HEK293 (cell line): ENCODE data around the gene TWF2.
A peak's percentile ranks its signal among the peaks of the same experiment; 100 is the strongest.

Experiments used
- CTCF ChIA-PET: fragments of 350-600 bp; formaldehyde crosslinking; extraction: SDS; loops from one replicate; lab custom pipeline; 2021; ENCODE audit warnings: antibody characterized with exemption; lab: Yijun Ruan, JAX
- POLR2A ChIA-PET: fragments of 300-600 bp; formaldehyde crosslinking; extraction: SDS; loops from one replicate; lab custom pipeline; 2020; ENCODE audit warnings: antibody characterized with exemption, inconsistent platforms; lab: Yijun Ruan, JAX
- H3K27ac ChIP-seq: fragments of 200-500 bp; sonication (Bioruptor generic); 2 replicates; pipeline ENCODE4 v1.5.1; 2014; ENCODE audit warnings: low read depth, low read length, control low read depth, inconsistent platforms; ENCODE audit errors: extremely low read depth
- H3K36me3 ChIP-seq, 2 experiments: fragments of 200-500 bp in 1 of 2; sonication (Bioruptor generic) in 1 of 2; 1 replicate in 1 of 2; 2 replicates in 1 of 2; pipeline ENCODE4 v1.5.1; 2014 to 2017; ENCODE audit warnings: inconsistent platforms in 2 of 2, low read length in 2 of 2; ENCODE audit not compliant: control insufficient read depth in 2 of 2, insufficient read depth in 1 of 2
- H3K4me1 ChIP-seq: fragments of 200-500 bp; sonication (Bioruptor generic); 2 replicates; pipeline ENCODE4 v1.5.1; 2014; ENCODE audit warnings: mild to moderate bottlenecking, low read length, inconsistent platforms; ENCODE audit not compliant: control insufficient read depth, insufficient read depth
- H3K4me3 ChIP-seq: 2 replicates; pipeline ENCODE4 v1.5.1; 2011; ENCODE audit warnings: low read depth, mild to moderate bottlenecking, control low read depth, low read length, moderate library complexity
- H3K9me3 ChIP-seq: fragments of 200-500 bp; sonication (Bioruptor generic); 2 replicates; pipeline ENCODE4 v1.5.1; 2014; ENCODE audit warnings: low read depth, low read length, inconsistent platforms; ENCODE audit not compliant: control insufficient read depth, insufficient read depth
- BCL11B ChIP-seq: fragments of 450-650 bp; formaldehyde crosslinking; IDR thresholded peaks from 2 replicates; pipeline ENCODE4 v1.5.1; 2016; ENCODE audit warnings: low read depth, missing biosample characterization, missing genetic modification characterization
- EGR2 ChIP-seq: fragments of 450-650 bp; formaldehyde crosslinking; IDR thresholded peaks from 2 replicates; pipeline ENCODE4 v1.5.1; 2016; ENCODE audit warnings: low read depth, missing biosample characterization, missing genetic modification characterization
- ELK4 ChIP-seq: IDR thresholded peaks from 2 replicates; pipeline ENCODE4 v1.6.1; 2011; ENCODE audit warnings: mild to moderate bottlenecking, low read depth, low read length, borderline replicate concordance
- GFI1B ChIP-seq: fragments of 450-650 bp; formaldehyde crosslinking; IDR thresholded peaks from 2 replicates; pipeline ENCODE4 v1.5.1; 2016; ENCODE audit warnings: missing biosample characterization, missing genetic modification characterization
- GLI4 ChIP-seq: fragments of 450-650 bp; formaldehyde crosslinking; IDR thresholded peaks from 2 replicates; pipeline ENCODE4 v1.5.1; 2016; ENCODE audit warnings: missing biosample characterization, missing genetic modification characterization
- HIC1 ChIP-seq: fragments of 450-650 bp; formaldehyde crosslinking; IDR thresholded peaks from 2 replicates; pipeline ENCODE4 v1.5.1; 2016; ENCODE audit warnings: missing biosample characterization, missing genetic modification characterization
- HOXA7 ChIP-seq: sonication (generic); formaldehyde crosslinking; IDR thresholded peaks from 2 replicates; pipeline ENCODE4 v1.8.1; 2022; ENCODE audit warnings: missing genetic modification reagents, borderline replicate concordance
- HOXD13 ChIP-seq: sonication (generic); formaldehyde crosslinking; IDR thresholded peaks from 2 replicates; pipeline ENCODE4 v1.8.0; 2022; ENCODE audit warnings: missing genetic modification reagents, borderline replicate concordance
- KLF17 ChIP-seq: fragments of 450-650 bp; formaldehyde crosslinking; IDR thresholded peaks from 2 replicates; pipeline ENCODE4 v1.5.1; 2016; ENCODE audit warnings: missing biosample characterization, missing genetic modification characterization
- MYNN ChIP-seq: fragments of 450-650 bp; formaldehyde crosslinking; IDR thresholded peaks from 2 replicates; pipeline ENCODE4 v1.5.1; 2016; ENCODE audit warnings: missing biosample characterization, missing genetic modification characterization, borderline replicate concordance
- SALL2 ChIP-seq: fragments of 450-650 bp; formaldehyde crosslinking; IDR thresholded peaks from 2 replicates; pipeline ENCODE4 v1.5.0; 2017; ENCODE audit warnings: missing biosample characterization, mild to moderate bottlenecking, missing genetic modification characterization, borderline replicate concordance
- ZBTB21 ChIP-seq: fragments of 450-650 bp; formaldehyde crosslinking; IDR thresholded peaks from 2 replicates; pipeline ENCODE4 v1.5.1; 2017; ENCODE audit warnings: missing biosample characterization, missing genetic modification characterization
- ZFP3 ChIP-seq: fragments of 450-650 bp; formaldehyde crosslinking; IDR thresholded peaks from 2 replicates; pipeline ENCODE4 v1.5.1; 2016; ENCODE audit warnings: low read depth, missing biosample characterization, missing genetic modification characterization
- ZNF2 ChIP-seq: fragments of 450-650 bp; formaldehyde crosslinking; IDR thresholded peaks from 2 replicates; pipeline ENCODE4 v1.5.1; 2016; ENCODE audit warnings: missing biosample characterization, missing genetic modification characterization
- ZNF211 ChIP-seq: fragments of 450-650 bp; formaldehyde crosslinking; IDR thresholded peaks from 2 replicates; pipeline ENCODE4 v1.5.1; 2016; ENCODE audit warnings: low read depth, missing biosample characterization, missing genetic modification characterization
- ZNF26 ChIP-seq: fragments of 450-650 bp; formaldehyde crosslinking; IDR thresholded peaks from 2 replicates; pipeline ENCODE4 v1.5.1; 2016; ENCODE audit warnings: missing biosample characterization, missing genetic modification characterization
- ZNF350 ChIP-seq: fragments of 450-650 bp; formaldehyde crosslinking; IDR thresholded peaks from 2 replicates; pipeline ENCODE4 v1.5.0; 2017; ENCODE audit warnings: missing biosample characterization, mild to moderate bottlenecking, missing genetic modification characterization
- ZNF473 ChIP-seq: fragments of 450-650 bp; formaldehyde crosslinking; IDR thresholded peaks from 2 replicates; pipeline ENCODE4 v1.5.1; 2017; ENCODE audit warnings: missing biosample characterization, missing genetic modification characterization
- ZNF521 ChIP-seq: fragments of 450-650 bp; formaldehyde crosslinking; IDR thresholded peaks from 2 replicates; pipeline ENCODE4 v1.5.1; 2017; ENCODE audit warnings: missing biosample characterization, mild to moderate bottlenecking, missing genetic modification characterization
- ZNF530 ChIP-seq: fragments of 450-650 bp; formaldehyde crosslinking; IDR thresholded peaks from 2 replicates; pipeline ENCODE4 v1.5.1; 2016; ENCODE audit warnings: low read depth, missing biosample characterization, missing genetic modification characterization
- ZNF549 ChIP-seq: fragments of 450-650 bp; IDR thresholded peaks from 2 replicates; pipeline ENCODE4 v1.5.1; 2018; ENCODE audit warnings: missing biosample characterization, missing genetic modification characterization, mild to moderate bottlenecking, inconsistent platforms, moderate library complexity
- ZNF596 ChIP-seq: fragments of 450-650 bp; IDR thresholded peaks from 2 replicates; pipeline ENCODE4 v1.5.0; 2018; ENCODE audit warnings: missing biosample characterization, mild to moderate bottlenecking, missing genetic modification characterization, moderate library complexity
- ZNF600 ChIP-seq: fragments of 450-650 bp; formaldehyde crosslinking; IDR thresholded peaks from 2 replicates; pipeline ENCODE4 v1.5.1; 2016; ENCODE audit warnings: missing biosample characterization, missing genetic modification characterization
- ZNF610 ChIP-seq: fragments of 450-650 bp; formaldehyde crosslinking; IDR thresholded peaks from 2 replicates; pipeline ENCODE4 v1.5.1; 2016; ENCODE audit warnings: missing biosample characterization, missing genetic modification characterization, borderline replicate concordance
- ZNF639 ChIP-seq: fragments of 450-650 bp; formaldehyde crosslinking; IDR thresholded peaks from 2 replicates; pipeline ENCODE4 v1.5.1; 2016; ENCODE audit warnings: missing biosample characterization, missing genetic modification characterization
- ZNF76 ChIP-seq: fragments of 450-650 bp; formaldehyde crosslinking; IDR thresholded peaks from 2 replicates; pipeline ENCODE4; 2016; ENCODE audit warnings: low read depth, missing biosample characterization, missing genetic modification characterization, borderline replicate concordance
- ZNF785 ChIP-seq: fragments of 450-650 bp; formaldehyde crosslinking; IDR thresholded peaks from 2 replicates; pipeline ENCODE4 v1.5.1; 2016; ENCODE audit warnings: missing biosample characterization, missing genetic modification characterization
- ZSCAN30 ChIP-seq: fragments of 450-650 bp; IDR thresholded peaks from 2 replicates; pipeline ENCODE4 v1.5.1; 2018; ENCODE audit warnings: missing biosample characterization, mild to moderate bottlenecking, missing genetic modification characterization, moderate library complexity

Gene TWF2

GRCh38 chr3:52197842-52198625, 40.9 kb downstream of the TWF2 start, which contains the start of gene ALAS1 (continued):
- no peak for TF ChIP-seq ZFP3 (tag by site-specific recombination)
- peak; percentile 40; the same call in 1 of the 2 replicates for TF ChIP-seq ZNF2
- TF ChIP-seq MYNN (tag by site-specific recombination), result no peak
- no peak for TF ChIP-seq ELK4
- TF ChIP-seq ZNF596 (tag by site-specific recombination), result no peak
- TF ChIP-seq ZNF785 (tag by site-specific recombination), result no peak
- TF ChIP-seq ZNF350 (tag by site-specific recombination), result no peak
- TF ChIP-seq ZNF26 (tag by site-specific recombination), result no peak
- no peak for TF ChIP-seq ZNF473 (tag by site-specific recombination)
- no peak for TF ChIP-seq ZNF211 (tag by site-specific recombination)
- TF ChIP-seq HOXD13 (CRISPR knock-in tag), result no peak
- no peak for TF ChIP-seq ZNF549 (tag by site-specific recombination)
- TF ChIP-seq ZNF521 (tag by site-specific recombination), result no peak
- TF ChIP-seq ZBTB21 (tag by site-specific recombination), result no peak
- TF ChIP-seq BCL11B, result peak; percentile 10; the same call in 1 of the 2 replicates
- no peak for TF ChIP-seq KLF17 (tag by site-specific recombination)
- TF ChIP-seq ZNF530 (tag by site-specific recombination), result no peak
- TF ChIP-seq ZSCAN30 (tag by site-specific recombination), result no peak
- no peak; the same call in 1 of the 2 replicates for TF ChIP-seq EGR2 (tag by site-specific recombination)
- TF ChIP-seq HIC1 (tag by site-specific recombination), result peak; percentile 23; the same call in 1 of the 2 replicates
- 0 out of 2 replicates have a peak, but pooled peaks have one; percentile 33 for TF ChIP-seq ZNF600 (tag by site-specific recombination)

GRCh38 chr3:52197499-52197841, 41.5 kb downstream of the TWF2 start:
- ChIA-PET CTCF (interaction anchor here (0.6 to 0.8 kb wide), 3 partner anchors 23 to 102 kb away, joined by 3 to 6 read pairs (median 3); no protein-coding TSS in a partner anchor), POLR2A (interaction anchor here (1.0 kb wide), 1 partner anchor 43 kb away, joined by 3 read pairs; the partner anchor contains the start of gene POC1A)
- H3K4me3 ChIP-seq, result peak overlapping the region; percentile 20; the same call in 1 of the 2 replicates
- no peaks in the 10 kb centered on the region for H3K4me1 ChIP-seq
- H3K36me3 ChIP-seq, result peaks cover 17 to 34% of the 10 kb centered on the region in 2 experiments; a peak in 2 of 3 replicates
- no peak overlapping the region; the same call in 1 of the 2 replicates for H3K27ac ChIP-seq
- H3K9me3 ChIP-seq, result no peaks in the 10 kb centered on the region
- TF ChIP-seq SALL2 (tag by site-specific recombination) (no peak), GLI4 (no peak), HOXA7 (CRISPR knock-in tag) (no peak), KLF17 (tag by site-specific recombination) (no peak), GFI1B (tag by site-specific recombination) (no peak), ZNF610 (tag by site-specific recombination) (no peak), ZNF639 (tag by site-specific recombination) (no peak), ZNF76 (tag by site-specific recombination) (no peak)
